Measurements from ENCODE around the gene FNBP1.

The FNBP1 gene

DNA sequence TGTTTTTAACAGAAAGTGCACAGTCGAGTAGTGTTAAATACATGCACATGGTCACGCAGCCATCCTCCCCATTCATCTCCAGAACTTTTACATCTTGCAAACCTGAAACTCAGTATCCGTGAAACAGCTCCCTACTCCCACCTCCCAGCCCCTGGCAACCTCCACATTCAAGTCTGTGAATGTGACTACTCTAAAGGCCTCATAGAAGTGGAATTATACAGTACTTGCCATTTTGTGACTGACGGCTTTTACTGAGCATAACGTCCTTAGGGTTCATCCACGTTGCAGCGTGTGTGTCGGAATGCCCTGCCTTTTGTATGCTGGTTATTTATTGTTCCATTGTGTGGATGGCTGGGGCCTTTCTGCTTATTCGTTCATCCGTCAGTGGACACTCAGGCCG, 171.9 kb downstream of the FNBP1 start:
- no peak for DNase-seq

DNA sequence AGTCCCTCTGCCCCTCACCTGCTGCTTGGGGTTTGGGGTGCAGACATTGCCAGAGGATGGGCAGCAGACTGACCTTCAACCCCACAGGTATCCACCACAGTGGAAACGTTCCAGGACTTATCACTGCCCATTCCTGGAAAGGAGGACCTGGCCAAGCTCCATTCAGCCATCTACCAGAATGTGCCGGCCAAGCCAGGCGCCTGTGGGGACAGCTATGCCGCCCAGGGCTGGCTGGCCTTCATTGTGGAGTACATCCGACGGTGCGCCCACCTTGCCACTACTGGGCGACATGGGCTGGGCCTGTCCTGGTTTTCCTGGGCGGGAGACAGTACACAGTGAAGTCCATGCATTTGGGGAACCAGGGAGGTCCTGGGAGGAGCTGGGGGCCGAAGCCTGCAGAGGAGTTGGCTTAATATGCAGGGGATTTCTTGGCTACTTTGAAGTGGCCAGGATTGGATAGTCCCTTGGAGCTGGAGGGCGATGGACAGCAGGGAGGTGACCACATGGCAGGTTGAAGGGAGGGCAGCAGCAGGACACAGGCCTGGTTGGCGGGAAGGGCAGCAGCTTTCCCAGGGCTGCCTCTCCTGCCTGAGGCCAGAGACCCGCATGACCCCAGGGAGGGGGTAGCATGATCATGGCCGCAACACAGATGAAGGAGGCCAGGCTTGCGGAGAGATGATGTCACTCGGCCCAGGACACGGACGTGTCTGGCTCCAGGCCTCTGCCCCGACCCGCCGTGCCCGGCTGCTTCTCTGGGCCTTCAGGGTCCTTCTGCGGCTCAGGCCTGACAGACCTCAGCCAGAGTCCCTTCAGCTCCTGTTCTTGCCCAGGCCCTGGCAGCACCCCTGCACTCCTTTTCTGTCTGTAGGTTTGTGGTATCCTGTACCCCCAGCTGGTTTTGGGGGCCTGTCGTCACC, 173.1 kb downstream of the FNBP1 start:
- no peak for DNase-seq

DNA sequence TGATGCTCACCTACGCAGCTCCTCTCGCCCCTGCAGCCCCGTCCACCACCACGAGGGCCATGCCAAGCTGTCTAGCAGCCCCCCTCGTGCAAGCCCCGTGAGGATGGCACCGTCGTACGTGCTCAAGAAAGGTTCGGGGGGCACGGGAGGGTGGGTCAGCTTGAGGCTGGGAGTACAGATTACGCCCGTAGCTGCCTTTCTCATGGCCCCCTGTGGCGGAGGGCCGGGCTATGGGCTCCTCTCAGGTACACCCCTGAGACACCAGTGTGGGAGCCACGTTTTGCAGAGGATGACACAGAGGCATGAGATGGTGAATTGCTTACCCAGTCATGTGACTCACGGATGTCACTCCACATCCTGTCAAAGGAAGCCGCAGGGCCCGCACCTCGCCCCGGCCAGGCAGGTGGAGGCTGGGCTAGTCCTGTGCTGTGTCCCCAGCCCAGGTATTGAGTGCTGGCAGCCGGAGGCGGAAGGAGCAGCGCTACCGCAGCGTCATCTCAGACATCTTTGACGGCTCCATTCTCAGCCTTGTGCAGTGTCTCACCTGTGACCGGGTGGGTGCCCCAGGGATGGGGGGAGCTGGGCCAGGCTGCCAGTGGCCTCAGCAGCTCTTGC, 174.0 kb downstream of the FNBP1 start:
- DNase-seq: no peak

DNA sequence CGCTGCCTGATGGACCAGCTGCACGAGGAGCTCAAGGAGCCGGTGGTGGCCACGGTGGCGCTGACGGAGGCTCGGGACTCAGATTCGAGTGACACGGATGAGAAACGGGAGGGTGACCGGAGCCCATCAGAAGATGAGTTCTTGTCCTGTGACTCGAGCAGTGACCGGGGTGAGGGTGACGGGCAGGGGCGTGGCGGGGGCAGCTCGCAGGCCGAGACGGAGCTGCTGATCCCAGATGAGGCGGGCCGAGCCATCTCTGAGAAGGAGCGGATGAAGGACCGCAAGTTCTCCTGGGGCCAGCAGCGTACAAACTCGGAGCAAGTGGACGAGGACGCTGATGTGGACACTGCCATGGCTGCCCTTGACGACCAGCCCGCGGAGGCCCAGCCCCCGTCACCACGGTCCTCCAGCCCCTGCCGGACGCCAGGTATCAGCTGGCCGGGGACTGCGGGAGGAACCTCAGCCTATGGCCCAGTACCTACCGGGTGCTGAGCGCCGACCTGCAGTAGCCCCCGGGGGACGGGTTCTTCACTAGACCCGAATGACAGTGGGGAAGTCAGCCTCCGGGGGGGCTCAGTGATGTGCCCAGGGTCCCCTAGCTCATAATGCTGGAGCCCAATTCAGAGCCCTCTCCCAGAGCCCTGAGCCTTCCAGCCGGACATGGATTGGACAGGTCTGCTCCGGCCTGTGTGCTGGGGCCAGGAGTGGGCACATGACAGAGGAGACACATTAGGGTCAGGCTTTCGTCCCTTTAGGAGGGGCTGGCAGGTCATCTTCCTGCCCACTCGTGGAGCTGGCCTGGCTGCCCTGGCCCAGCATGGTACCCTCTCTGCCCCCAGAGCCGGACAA, 174.7 kb downstream of the FNBP1 start:
- DNase-seq: no peak

- no peak for DNase-seq
Observed at GRCh38 chr9:129867136-129868022, 175.6 kb downstream of the FNBP1 start.

DNA sequence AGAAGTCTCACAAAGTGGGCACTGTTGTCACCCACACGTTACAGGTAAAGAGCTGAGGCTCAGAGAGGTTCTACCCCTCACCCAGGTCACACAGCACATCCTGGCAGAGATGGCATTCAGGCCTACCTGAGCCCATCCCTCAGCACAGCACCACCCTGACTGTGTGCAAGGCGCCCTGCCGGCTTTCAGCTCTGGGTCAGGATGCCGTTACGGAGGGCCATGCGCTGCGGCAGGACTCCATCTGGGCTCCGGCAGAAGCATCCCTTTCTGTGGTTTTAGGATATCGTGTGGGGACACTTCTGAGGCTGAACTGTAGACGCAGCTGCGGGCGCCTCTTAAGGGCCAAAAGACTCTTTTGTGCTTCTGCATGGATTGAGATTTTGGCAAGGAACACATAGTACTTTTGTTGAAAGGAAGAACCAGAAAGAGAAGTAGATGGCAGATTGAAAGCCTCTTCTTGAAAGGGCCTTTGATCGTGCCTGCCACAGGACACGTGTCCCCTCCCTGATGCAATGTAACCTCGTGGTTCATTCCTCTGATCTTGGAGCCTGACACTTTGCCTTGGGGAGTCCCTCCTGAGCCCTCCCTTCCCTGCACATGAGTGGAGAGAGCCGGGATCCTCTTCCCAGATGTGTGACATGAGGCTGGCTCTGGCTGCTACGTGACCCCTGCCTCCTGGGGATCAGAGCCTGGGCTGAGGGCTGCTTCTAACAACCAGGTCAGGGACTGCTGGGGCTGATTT, 176.4 kb downstream of the FNBP1 start:
- peak; percentile 90 for DNase-seq

- DNase-seq: peak; percentile 19
Observed at GRCh38 chr9:129865668-129866320, 177.2 kb downstream of the FNBP1 start.

DNA sequence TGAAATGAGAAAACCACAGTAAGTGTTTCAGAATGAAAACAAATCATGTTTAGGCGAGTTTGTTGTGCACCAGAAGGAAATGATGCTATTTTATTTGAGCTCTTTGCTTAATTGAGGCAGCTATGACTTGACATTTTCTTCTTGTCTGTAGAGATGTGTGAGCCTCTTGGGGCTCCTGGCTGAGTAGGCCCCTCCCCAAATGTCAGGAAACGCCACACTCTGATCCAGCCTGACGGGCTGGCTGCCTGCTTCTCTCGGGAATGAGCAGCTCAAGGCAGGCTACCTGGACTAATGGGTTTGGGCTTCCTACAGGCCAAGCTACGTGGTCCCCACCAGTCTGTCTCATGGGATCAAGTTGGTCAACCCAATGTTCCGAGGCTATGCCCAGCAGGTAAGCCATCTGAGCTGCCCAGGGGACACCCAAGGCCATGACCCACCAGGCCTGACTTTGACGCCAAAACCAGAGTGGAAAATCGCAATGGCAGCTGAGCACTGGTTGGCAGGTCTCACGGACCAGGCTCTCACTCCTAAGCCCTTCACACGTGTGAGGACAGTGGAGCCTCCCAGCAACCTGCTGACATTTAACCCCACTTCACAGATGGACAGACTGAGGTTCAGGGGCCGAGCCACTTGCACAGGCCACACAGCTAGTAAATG, 177.9 kb downstream of the FNBP1 start:
- DNase-seq: no peak

GRCh38 chr9:129863059-129863690, 179.8 kb downstream of the FNBP1 start:
- peak; percentile 92 for DNase-seq

DNA sequence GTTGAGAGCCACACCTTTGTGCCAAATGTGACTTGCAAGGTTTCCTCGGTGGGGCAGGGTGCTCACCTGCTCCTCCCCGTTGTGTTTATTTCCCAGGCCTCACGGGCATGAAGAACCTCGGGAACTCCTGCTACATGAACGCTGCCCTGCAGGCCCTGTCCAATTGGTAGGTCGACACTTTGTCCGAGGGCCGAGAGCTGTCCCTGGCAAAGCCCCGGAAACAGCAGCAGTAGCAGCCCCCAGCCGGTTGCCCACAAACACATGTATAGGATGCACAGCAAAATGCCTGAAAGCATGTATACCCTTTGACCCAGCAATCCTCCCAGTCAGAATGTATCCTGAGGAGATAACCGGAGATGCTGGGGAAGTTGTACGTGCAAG, 181.6 kb downstream of the FNBP1 start:
- no peak for DNase-seq

GRCh38 chr9:129860653-129861446, 182.1 kb downstream of the FNBP1 start:
- DNase-seq: no peak

GRCh38 chr9:129858167-129858962, 184.6 kb downstream of the FNBP1 start:
- DNase-seq: no peak

DNA sequence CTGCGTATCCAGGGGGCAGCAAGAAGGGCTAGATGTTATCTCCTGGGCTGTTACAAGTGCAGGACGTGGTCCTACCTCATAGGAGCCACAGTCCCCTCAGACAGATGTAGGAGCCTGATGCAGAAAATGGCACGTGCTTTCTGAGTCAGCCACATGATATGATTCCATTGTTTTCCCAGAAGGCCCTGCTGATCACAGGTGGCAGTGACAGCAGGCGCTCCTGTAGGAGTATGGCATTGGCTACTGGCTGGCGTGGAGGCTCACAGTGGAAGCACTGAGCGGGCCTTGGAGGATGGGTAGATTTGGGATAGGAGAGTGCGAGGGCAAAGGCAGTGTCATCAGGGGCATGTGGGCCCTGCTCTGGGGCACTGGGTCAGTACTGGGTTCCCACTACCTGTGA, 185.8 kb downstream of the FNBP1 start:
- no peak for DNase-seq

- DNase-seq: no peak
Observed at GRCh38 chr9:129854588-129855110, 188.3 kb downstream of the FNBP1 start.

- no peak for DNase-seq
Observed at GRCh38 chr9:129853614-129854013, 189.4 kb downstream of the FNBP1 start.

DNA sequence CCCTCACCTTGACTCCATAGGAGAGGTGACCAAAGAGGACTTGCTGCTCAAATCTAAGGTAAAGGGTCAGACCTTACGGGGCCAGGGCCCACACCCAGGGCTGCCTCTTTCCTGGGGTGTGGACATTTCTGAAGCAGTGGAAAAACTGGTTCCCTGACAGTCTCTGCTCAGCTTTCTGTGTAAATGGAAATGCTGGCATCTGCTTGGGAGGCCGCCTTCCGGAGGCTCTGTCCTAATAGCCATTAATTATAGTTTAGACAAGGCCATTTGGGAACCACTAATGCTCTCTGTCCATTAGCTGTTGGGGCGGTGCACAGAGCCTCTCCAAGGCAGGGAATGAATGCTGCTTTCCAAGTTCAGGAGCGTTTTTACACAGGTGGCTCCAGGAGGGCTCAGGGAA, 190.4 kb downstream of the FNBP1 start:
- no peak for DNase-seq

- DNase-seq: no peak
Observed at GRCh38 chr9:129851821-129852220, 191.2 kb downstream of the FNBP1 start.

Measured in MV-4-11 (cell line).